Prostate gland (tissue), 2 donors: Measurements from ENCODE around the gene SLC13A5.

Experiments used
- CTCF ChIP-seq, 4 experiments: fragments of 200-600 bp in 2 of 4; fragments of 450-650 bp in 2 of 4; sonication (generic) in 2 of 4; IDR thresholded peaks; 1 replicate in 3 of 4; 2 replicates in 1 of 4; pipeline ENCODE4 v1.5.1; 2016 to 2019; ENCODE audit warnings: antibody characterized with exemption in 4 of 4, mild to moderate bottlenecking in 2 of 4, moderate library complexity in 2 of 4
- POLR2A ChIP-seq: fragments of 450-650 bp; IDR thresholded peaks from one replicate; pipeline ENCODE4 v1.6.1; 2016; ENCODE audit warnings: antibody characterized with exemption, mild to moderate bottlenecking

- no peak for TF ChIP-seq POLR2A
- TF ChIP-seq CTCF (IDR thresholded peaks at IDR 0.05) = no peak
Observed at GRCh38 chr17:6668219-6668618, 45.0 kb downstream of the SLC13A5 start.
